BLaER1 (cell line): ENCODE results near the gene LUZP2.

ENCODE experiments used
- H3K27ac ChIP-seq: shearing (Covaris generic); formaldehyde crosslinking; 2 replicates; pipeline ENCODE4 v1.8.1; 2022
- H3K27me3 ChIP-seq: shearing (Covaris generic); formaldehyde crosslinking; 2 replicates; pipeline ENCODE4 v1.8.1; 2022
- H3K36me3 ChIP-seq: shearing (Covaris generic); formaldehyde crosslinking; 2 replicates; pipeline ENCODE4 v1.8.1; 2022
- H3K4me1 ChIP-seq: shearing (Covaris generic); formaldehyde crosslinking; 2 replicates; pipeline ENCODE4 v1.8.1; 2022
- H3K4me2 ChIP-seq: shearing (Covaris generic); formaldehyde crosslinking; 2 replicates; pipeline ENCODE4 v1.8.1; 2022
- H3K4me3 ChIP-seq: shearing (Covaris generic); formaldehyde crosslinking; 2 replicates; pipeline ENCODE4 v1.8.1; 2022
- H3K9ac ChIP-seq: shearing (Covaris generic); formaldehyde crosslinking; 2 replicates; pipeline ENCODE4 v1.8.1; 2022
- H3K9me3 ChIP-seq: shearing (Covaris generic); formaldehyde crosslinking; 2 replicates; pipeline ENCODE4 v1.8.1; 2022
- H4K20me1 ChIP-seq: shearing (Covaris generic); formaldehyde crosslinking; 2 replicates; pipeline ENCODE4 v1.8.1; 2022
- Cebpa-rat ChIP-seq: shearing (Covaris generic); IDR thresholded peaks from 2 replicates; pipeline ENCODE4 v1.8.1; 2022

The LUZP2 gene

DNA sequence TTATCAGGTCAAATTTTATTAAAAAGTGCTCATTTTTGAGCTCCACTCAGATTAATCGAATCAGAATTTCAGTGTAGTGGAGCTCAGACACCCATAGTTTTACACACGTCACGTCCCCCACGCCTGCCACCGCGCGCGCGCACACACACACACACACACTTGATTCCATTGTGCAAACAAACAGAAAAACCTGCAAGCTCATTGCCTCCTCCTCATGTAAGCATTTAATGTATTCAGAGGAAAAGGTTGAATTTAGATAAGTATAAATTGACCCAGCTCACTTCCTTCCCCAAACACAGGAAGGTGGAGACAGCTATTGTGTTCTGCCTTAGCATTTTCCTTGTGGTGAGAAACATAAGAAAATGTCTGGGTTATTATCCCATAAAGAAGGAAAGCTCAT, 336.7 kb downstream of the LUZP2 start:
- Histone ChIP-seq H3K9me3 (no peaks in the 10 kb centered on the region), H3K27me3 (no peaks in the 10 kb centered on the region), H3K27ac (no peak overlapping the region), H3K36me3 (no peaks in the 10 kb centered on the region), H3K9ac (no peak overlapping the region), H3K4me2 (no peak overlapping the region), H3K4me1 (peaks cover 9% of the 10 kb centered on the region; the same call in 1 of the 2 replicates), H4K20me1 (no peaks in the 10 kb centered on the region), H3K4me3 (no peak overlapping the region)
- no peak for TF ChIP-seq Cebpa-rat

DNA sequence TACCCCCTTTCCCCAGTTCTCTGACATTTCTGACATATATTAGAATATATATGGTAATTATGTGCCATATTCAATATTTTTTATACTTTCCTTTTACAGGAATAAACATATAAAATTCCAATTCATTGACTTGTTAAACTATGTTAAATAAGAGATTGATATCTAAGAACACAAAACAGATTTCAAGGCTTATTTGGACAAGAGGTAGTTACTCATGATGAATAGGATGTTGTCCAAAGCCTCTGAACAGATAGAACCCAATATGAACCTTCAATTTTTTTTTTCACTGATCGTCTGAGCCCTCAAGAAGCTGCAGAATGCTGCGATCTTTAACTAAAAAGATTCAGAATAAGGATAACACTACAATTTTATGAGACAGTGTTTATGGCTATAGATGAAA, 340.3 kb downstream of the LUZP2 start:
- Histone ChIP-seq H3K9ac (no peak overlapping the region), H3K27me3 (no peaks in the 10 kb centered on the region), H3K4me3 (no peak overlapping the region), H3K9me3 (no peaks in the 10 kb centered on the region), H3K4me1 (no peaks in the 10 kb centered on the region), H3K27ac (no peak overlapping the region), H3K4me2 (no peak overlapping the region), H4K20me1 (no peaks in the 10 kb centered on the region), H3K36me3 (no peaks in the 10 kb centered on the region)
- TF ChIP-seq Cebpa-rat = no peak

DNA sequence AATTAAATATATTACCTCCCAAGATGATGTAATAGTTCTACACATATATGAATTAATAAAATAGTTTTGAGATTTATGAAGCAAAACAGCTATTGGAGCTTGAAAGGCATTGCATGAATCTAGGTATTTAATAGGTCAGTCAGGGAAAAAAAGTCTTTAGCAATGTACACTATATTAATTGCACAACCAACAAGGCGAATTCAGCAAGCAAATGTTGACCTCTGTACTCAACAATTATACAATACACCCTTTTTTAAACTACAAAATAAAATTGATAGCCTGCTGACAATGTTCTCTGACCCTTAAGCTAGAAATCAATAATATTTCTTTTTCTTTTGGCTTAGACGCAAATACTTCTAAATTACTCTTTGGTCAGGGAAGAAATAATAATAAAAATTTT, 345.5 kb downstream of the LUZP2 start:
- TF ChIP-seq Cebpa-rat = no peak
- Histone ChIP-seq H3K4me3 (no peak overlapping the region), H3K27me3 (no peaks in the 10 kb centered on the region), H3K4me2 (no peak overlapping the region), H4K20me1 (no peaks in the 10 kb centered on the region), H3K9ac (no peak overlapping the region), H3K9me3 (peaks cover 10% of the 10 kb centered on the region; the same call in 1 of the 2 replicates), H3K27ac (no peak overlapping the region), H3K36me3 (no peaks in the 10 kb centered on the region), H3K4me1 (no peaks in the 10 kb centered on the region)

DNA sequence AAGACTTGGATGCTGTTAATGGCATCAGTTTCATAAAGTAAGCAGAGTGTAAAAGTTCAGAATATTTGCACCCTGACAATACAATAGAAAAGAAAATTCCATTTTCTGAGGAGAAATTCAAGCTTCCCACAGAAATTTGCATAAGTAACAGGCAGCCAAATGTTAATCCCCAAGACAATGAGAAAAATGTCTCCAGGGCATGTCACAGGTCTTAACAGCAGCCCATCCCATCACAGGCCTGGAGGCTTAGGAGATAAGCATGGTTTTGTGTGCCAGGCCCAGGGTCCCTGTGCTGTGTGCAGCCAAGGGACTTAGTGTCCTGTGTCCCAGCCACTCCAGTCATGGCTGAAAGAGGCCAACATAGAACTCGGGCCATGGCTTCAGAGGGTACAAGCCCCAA, 347.6 kb downstream of the LUZP2 start:
- Histone ChIP-seq H3K9me3 (peaks cover 10% of the 10 kb centered on the region; the same call in 1 of the 2 replicates), H3K4me1 (no peaks in the 10 kb centered on the region), H4K20me1 (no peaks in the 10 kb centered on the region), H3K27me3 (no peaks in the 10 kb centered on the region), H3K36me3 (no peaks in the 10 kb centered on the region), H3K4me2 (no peak overlapping the region), H3K9ac (no peak overlapping the region), H3K27ac (no peak overlapping the region), H3K4me3 (no peak overlapping the region)
- TF ChIP-seq Cebpa-rat = no peak

DNA sequence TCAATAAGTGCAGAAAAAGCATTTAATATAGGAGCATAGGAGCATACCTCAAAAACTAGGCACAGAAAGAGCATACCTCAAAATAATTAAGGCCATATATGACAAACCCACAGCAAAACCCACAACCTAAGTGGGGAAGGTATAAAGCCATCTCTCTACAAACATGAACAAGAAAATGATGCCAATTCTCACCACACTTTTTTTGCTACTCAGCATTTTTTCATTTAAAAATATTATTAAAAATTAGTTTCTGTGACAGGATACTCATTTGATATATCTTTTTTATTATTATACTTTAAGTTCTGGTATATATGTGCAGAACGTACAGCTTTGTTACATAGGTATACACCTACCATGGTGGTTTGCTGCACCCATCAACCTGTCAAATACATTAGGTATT, 352.0 kb downstream of the LUZP2 start:
- Histone ChIP-seq H3K36me3 (no peaks in the 10 kb centered on the region), H4K20me1 (no peaks in the 10 kb centered on the region), H3K4me2 (no peak overlapping the region), H3K4me1 (no peaks in the 10 kb centered on the region), H3K9ac (no peak overlapping the region), H3K4me3 (no peak overlapping the region), H3K27me3 (no peaks in the 10 kb centered on the region), H3K9me3 (peaks cover 21% of the 10 kb centered on the region), H3K27ac (no peak overlapping the region)
- no peak for TF ChIP-seq Cebpa-rat

DNA sequence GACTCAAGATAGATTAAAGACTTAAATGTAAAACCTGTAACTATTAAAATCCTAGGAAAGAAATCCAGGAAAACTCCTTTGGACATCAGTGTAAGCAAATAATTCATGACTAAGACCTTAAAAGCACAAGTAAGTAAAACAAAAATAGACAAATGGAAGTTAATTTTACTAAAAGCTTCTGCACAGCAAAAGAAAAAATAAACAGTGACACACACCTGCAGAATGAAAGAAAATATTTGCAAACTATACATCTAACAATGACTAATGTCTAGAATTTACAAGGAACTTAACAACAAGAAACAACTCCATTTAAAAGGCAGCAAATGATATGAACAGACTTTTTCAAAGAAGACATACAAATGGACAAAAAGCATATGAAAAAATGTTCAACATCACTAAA, 359.1 kb downstream of the LUZP2 start:
- H3K4me1 ChIP-seq = peaks cover 35% of the 10 kb centered on the region
- no peak for TF ChIP-seq Cebpa-rat
- no peak overlapping the region for H3K4me3 ChIP-seq
- H3K9me3 ChIP-seq = peaks cover 29% of the 10 kb centered on the region
- no peaks in the 10 kb centered on the region for H4K20me1 ChIP-seq
- H3K9ac ChIP-seq = no peak overlapping the region
- no peak overlapping the region for H3K27ac ChIP-seq
- no peaks in the 10 kb centered on the region for H3K36me3 ChIP-seq
- H3K27me3 ChIP-seq = no peaks in the 10 kb centered on the region
- H3K4me2 ChIP-seq = no peak overlapping the region

DNA sequence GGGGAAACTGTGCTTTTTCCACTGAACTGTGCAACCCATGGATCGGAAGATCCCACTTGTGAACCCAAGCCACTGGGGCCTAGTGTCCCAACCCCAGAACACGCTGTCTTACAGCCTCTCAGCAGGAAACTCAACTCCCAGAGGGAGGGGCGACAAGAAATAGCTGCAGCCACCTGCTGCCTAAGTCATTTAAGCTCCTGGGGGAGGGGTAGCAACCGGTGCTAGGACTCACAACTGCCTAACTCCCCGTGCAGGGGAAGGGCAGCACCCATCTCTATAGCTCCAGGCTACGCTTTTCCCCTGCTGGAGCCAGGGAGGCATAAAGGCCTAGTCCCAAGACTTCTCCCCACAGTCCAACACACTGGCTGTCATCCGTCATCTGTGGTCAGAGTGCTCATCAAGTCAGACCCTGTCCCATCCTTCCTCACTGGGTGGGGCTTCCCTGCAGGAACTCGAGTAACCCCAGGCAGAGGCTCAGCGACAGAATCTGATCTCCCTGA, 363.0 kb downstream of the LUZP2 start:
- H3K4me3 ChIP-seq = peak overlapping the region; percentile 44
- H3K9ac ChIP-seq = peak overlapping the region; percentile 59
- H3K9me3 ChIP-seq = peaks cover 24% of the 10 kb centered on the region
- TF ChIP-seq Cebpa-rat = no peak
- no peaks in the 10 kb centered on the region for H4K20me1 ChIP-seq
- no peaks in the 10 kb centered on the region; the same call in 1 of the 2 replicates for H3K36me3 ChIP-seq
- no peaks in the 10 kb centered on the region for H3K27me3 ChIP-seq
- peaks cover 36% of the 10 kb centered on the region for H3K4me1 ChIP-seq
- H3K4me2 ChIP-seq = peak overlapping the region; percentile 83
- H3K27ac ChIP-seq = peak overlapping the region; percentile 89

DNA sequence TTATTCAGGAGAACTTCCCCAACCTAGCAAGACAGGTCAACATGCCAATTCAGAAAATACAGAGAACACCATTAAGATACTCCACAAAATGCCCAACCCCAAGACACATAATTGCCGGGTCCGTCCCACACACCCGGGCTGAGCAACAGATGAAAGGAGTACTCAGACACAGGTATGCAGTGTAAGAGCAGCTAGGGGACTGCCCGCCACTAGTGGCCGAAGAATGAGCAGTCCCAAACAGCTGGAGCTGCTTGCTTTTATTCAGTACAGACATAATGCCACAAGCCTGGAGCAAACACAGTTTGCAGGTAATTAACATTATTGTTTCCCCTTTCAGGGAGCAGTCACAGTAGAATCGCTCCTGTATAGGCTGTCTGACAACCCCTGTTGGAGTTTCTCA, 364.6 kb downstream of the LUZP2 start:
- H3K9ac ChIP-seq = no peak overlapping the region
- no peaks in the 10 kb centered on the region; the same call in 1 of the 2 replicates for H3K36me3 ChIP-seq
- no peaks in the 10 kb centered on the region for H4K20me1 ChIP-seq
- H3K4me1 ChIP-seq = peaks cover 36% of the 10 kb centered on the region
- no peak overlapping the region for H3K4me2 ChIP-seq
- TF ChIP-seq Cebpa-rat = no peak
- peaks cover 23% of the 10 kb centered on the region for H3K9me3 ChIP-seq
- H3K4me3 ChIP-seq = no peak overlapping the region
- H3K27ac ChIP-seq = no peak overlapping the region
- H3K27me3 ChIP-seq = no peaks in the 10 kb centered on the region

DNA sequence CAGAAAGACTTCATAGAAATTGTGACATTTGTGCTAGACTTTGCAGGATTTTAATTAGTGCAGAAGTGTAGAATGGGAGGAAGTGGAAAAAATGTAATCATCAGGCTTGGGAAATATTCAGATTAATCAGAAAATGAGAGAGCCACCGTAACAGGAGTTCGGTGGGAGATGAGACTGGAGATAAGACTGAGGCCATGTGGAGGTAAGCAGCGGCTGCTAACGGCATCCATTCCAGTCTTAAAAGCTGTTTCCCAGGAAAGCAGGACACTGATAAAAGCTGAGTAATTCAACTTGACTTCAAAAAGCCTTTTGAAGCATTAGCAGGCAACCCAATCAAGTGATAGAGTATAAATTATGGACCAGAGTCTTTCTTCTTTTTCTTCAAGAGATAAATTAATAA, 369.9 kb downstream of the LUZP2 start:
- no peaks in the 10 kb centered on the region; the same call in 1 of the 2 replicates for H3K36me3 ChIP-seq
- no peak overlapping the region for H3K4me3 ChIP-seq
- H3K4me1 ChIP-seq = no peaks in the 10 kb centered on the region
- peaks cover 12% of the 10 kb centered on the region for H3K9me3 ChIP-seq
- no peak for TF ChIP-seq Cebpa-rat
- no peak overlapping the region for H3K4me2 ChIP-seq
- no peaks in the 10 kb centered on the region for H4K20me1 ChIP-seq
- no peak overlapping the region for H3K27ac ChIP-seq
- no peak overlapping the region for H3K9ac ChIP-seq
- no peaks in the 10 kb centered on the region for H3K27me3 ChIP-seq

DNA sequence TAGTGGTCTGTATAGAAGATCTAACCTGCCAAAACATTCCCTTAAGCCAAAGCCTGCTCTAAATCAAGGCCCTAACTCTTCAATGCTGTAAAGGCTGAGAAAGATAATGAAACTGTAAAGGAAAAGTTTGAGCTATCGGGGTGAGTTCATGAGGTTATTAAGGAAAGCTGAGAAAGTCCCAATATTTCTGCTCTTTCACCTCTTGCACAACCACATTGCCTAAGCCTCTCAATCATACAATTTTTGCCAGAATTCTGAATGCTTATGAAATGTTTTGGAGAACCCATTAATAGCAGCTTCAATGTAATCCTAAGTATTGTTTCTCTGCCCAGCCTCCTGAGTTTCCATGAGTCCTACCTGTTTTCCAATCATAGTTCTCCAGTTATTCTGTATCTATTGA, 373.2 kb downstream of the LUZP2 start:
- H3K4me3 ChIP-seq = no peak overlapping the region
- no peak overlapping the region for H3K4me2 ChIP-seq
- H3K9me3 ChIP-seq = no peaks in the 10 kb centered on the region
- no peaks in the 10 kb centered on the region for H3K4me1 ChIP-seq
- no peak overlapping the region for H3K27ac ChIP-seq
- no peak overlapping the region for H3K9ac ChIP-seq
- no peak for TF ChIP-seq Cebpa-rat
- H3K36me3 ChIP-seq = no peaks in the 10 kb centered on the region
- no peaks in the 10 kb centered on the region for H3K27me3 ChIP-seq
- no peaks in the 10 kb centered on the region for H4K20me1 ChIP-seq

DNA sequence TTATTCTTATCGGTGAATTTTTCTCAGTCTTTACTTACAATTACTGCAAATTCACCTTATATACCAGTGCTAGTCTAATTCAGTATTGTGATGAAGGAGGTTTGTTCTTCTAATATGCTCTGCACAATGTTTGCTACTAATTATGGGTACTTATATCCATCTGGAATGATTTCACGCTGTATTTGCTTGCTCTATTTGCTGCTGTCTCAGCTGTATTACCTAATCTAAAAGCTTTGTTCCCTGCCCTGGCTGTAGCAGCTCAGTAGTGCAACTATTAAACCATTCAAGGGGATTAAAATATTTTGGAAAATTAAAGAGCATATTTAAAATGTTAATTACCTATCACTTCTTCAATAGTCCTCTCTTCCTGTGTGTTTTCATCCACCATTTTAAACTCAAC, 375.3 kb downstream of the LUZP2 start:
- H3K9ac ChIP-seq = no peak overlapping the region
- H3K9me3 ChIP-seq = no peaks in the 10 kb centered on the region
- H3K27ac ChIP-seq = no peak overlapping the region
- no peaks in the 10 kb centered on the region for H3K4me1 ChIP-seq
- TF ChIP-seq Cebpa-rat = no peak
- H3K4me2 ChIP-seq = no peak overlapping the region
- H3K36me3 ChIP-seq = no peaks in the 10 kb centered on the region
- H3K27me3 ChIP-seq = no peaks in the 10 kb centered on the region
- H4K20me1 ChIP-seq = no peaks in the 10 kb centered on the region
- H3K4me3 ChIP-seq = no peak overlapping the region
